HG03064 (cell line): ENCODE measurements around the gene RASGRP2.

Source experiments
- ATAC-seq: cut with Tn5 transposase; IDR thresholded peaks from one replicate; pipeline ENCODE4 v1.9.1; 2021; ENCODE audit warnings: low read depth; ENCODE audit not compliant: unreplicated experiment

Gene RASGRP2

GRCh38 chr11:64742889-64743590, 902 bp downstream of the RASGRP2 start:
- ATAC-seq, result no peak

- ATAC-seq, result no peak
Observed at GRCh38 chr11:64742087-64742888, 1.7 kb downstream of the RASGRP2 start.

- no peak for ATAC-seq
Observed at GRCh38 chr11:64741375-64742086, 2.4 kb downstream of the RASGRP2 start.

- no peak for ATAC-seq
Observed at GRCh38 chr11:64739871-64740270, 4.1 kb downstream of the RASGRP2 start.

- ATAC-seq, result no peak
Observed at GRCh38 chr11:64736654-64737053, 7.3 kb downstream of the RASGRP2 start.

GRCh38 chr11:64735725-64736259, 8.2 kb downstream of the RASGRP2 start:
- ATAC-seq, result no peak

GRCh38 chr11:64734811-64735724, 8.9 kb downstream of the RASGRP2 start:
- no peak for ATAC-seq

- ATAC-seq, result no peak
Observed at GRCh38 chr11:64731601-64732000, 12.3 kb downstream of the RASGRP2 start.

GRCh38 chr11:64729851-64730382, 14.0 kb downstream of the RASGRP2 start:
- no peak for ATAC-seq

- ATAC-seq, result no peak
Observed at GRCh38 chr11:64728757-64729365, 15.1 kb downstream of the RASGRP2 start.

- ATAC-seq, result no peak
Observed at GRCh38 chr11:64726867-64727530, 16.9 kb downstream of the RASGRP2 start.

- ATAC-seq, result no peak
Observed at GRCh38 chr11:64726211-64726641, 17.7 kb downstream of the RASGRP2 start.

- no peak for ATAC-seq
Observed at GRCh38 chr11:64724863-64725532, 18.9 kb downstream of the RASGRP2 start.

GRCh38 chr11:64723907-64724862, 19.8 kb downstream of the RASGRP2 start:
- ATAC-seq, result no peak

GRCh38 chr11:64723117-64723906, 20.6 kb downstream of the RASGRP2 start, which contains the start of gene NRXN2:
Gene NRXN2, minus strand, starts transcription at chr11:64723197. Its CDS starts 9,498 bp downstream, at chr11:64713699.
- peak; percentile 71 for ATAC-seq
